GM18858 (cell line): ENCODE results near the gene FEZF1.

Experiments used
- ATAC-seq: cut with Tn5 transposase; IDR thresholded peaks from one replicate; pipeline ENCODE4 v1.9.1; 2021; ENCODE audit not compliant: unreplicated experiment

The FEZF1 gene

DNA sequence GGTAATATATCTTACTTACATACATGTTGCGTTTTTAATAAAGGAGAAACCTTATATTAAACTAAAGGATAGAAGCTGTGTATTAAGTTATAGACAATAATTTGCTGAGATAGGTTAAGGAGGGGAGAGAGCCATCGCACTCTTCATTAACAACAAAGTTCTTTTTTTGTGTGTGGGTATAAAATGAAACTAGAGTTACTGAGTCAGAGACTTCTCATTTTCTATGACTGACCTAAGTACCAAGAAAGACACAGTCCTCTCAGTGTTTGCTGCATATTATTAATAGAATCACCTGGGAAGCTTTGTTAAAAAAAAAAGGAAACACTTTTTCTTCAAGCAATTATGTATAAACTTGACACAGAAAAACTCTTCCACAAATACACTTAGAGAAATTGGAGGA, 31.4 kb downstream of the FEZF1 start:
- peak; percentile 59 for ATAC-seq

DNA sequence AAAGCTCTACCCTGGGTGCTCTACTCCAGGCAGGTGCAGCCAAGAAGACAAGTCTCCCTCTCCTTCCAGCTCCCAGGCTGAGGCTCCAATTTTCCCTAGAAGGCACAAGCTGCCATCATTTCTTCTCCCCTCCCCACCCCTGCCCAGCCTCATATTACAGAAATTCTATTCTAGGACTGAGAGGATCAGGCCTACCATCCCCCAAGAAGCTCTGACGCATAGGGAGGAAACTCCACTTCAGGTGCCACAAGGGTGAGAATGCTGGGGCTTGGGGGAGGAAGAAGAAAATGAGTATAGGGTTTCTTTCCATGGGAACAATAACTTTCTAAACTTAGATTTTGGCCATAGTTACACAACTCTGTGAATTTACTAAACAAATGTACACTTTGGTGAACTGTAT, 35.3 kb downstream of the FEZF1 start:
- ATAC-seq, result no peak

DNA sequence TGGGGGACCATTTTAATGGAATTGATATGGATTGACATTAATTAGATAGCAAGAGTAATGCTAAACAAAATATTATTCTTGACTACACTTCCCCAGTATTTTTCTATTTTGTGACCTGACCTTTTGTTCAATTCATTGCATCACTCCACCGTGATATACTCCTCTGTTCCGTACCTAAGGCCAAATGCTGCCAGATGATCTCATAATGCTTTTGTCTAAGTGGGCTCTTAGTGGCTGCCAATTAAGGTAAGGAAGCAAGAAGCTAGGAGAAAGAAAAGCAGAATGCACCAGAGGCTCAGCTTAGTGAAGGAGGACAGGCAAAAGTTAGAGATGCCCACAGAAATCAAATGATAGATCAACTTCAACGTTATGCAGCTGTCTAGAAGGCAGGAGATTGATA, 36.4 kb downstream of the FEZF1 start:
- ATAC-seq, result no peak

DNA sequence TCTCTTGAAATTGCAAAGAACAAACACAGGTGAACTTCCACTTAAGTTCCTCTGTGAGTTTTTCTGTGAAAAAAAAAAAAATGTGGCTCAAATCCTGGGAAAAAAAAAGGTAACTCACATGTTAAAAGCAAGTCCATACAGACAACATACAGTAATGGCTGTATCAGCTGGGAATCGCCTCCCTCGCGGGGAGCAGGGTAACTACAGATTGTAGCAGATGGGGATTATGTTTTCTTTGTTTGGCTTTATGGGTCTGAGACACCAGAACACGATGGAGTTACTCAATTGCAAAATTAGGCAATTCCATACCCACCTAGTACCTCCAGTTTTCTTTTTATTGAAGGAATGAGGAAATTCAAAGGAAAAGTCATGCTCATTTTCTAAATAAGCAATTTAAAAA, 42.3 kb downstream of the FEZF1 start:
- ATAC-seq, result no peak

DNA sequence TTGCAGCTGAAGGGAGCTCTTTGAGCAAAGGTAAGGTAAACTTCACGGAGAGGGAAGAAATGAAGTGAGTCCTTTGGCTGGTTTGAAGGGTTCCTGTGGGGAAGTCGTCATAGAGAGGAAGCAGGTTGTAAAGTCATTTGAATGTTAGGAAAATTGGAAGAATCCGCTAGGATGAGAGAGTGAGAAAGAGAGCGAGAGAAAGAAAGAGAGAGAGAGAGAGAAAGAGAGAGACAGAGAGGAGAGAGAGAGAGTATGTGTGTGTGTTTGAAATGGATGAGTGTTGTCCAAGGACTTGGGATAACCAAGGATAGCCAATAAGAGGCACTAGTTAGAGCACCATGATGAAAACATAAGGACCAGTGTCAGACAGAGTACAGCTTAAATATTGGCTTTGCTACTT, 43.1 kb downstream of the FEZF1 start:
- ATAC-seq, result no peak

DNA sequence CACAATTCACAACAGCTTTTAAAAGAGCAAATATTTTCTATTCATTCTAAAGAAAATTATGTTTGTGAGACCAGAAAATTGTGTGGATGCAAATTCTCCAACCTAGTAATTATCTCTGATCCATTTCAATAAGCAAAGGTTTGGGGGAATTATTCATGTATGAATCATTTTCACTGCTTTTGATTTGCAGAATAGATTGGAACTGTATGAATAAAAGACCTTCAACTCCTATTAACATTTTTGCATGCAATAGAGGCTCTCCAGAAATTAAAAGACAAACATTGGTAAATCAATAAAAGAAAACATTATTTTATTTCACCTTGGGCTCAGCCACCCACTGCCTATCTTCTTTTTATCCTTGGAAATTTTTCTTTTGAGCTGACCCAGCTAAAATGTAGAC, 43.5 kb downstream of the FEZF1 start:
- no peak for ATAC-seq

DNA sequence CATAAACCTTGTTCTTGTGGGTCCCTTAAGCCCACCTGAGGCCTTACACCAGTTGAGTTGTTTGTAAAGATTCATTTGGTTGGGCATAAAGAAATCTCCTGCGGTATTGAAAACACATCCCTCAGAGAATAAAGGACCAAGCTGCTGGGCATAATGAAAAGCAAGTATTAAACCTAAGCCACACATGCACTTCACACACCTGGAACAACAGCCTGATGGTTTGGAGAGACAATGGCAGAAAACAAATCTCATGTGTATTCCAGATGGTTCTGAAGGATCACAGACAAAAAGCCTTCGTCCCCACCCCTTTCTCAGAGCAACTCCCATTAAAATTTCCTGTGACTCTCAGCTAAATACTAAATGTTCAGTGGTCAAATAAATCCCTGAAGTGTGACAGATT, 44.2 kb downstream of the FEZF1 start:
- ATAC-seq, result no peak

DNA sequence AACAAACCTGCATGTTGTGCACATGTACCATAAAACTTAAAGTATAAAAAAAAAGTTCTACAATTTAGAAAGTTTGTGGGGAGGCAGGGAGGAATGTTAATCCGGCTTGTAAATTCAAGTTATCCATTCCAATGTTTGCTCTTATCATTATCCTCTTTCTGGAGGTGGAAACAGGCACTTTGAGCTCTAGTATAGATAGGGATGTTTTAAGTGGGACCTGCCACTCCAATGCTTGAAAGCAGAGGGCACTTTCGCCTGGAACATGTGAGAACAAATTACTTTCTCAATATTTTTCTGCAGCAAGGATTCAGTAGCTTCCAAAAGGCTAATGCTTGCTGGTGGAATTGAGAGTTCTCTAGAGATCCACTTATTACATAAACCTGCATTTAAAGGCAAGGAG, 45.6 kb downstream of the FEZF1 start:
- no peak for ATAC-seq

DNA sequence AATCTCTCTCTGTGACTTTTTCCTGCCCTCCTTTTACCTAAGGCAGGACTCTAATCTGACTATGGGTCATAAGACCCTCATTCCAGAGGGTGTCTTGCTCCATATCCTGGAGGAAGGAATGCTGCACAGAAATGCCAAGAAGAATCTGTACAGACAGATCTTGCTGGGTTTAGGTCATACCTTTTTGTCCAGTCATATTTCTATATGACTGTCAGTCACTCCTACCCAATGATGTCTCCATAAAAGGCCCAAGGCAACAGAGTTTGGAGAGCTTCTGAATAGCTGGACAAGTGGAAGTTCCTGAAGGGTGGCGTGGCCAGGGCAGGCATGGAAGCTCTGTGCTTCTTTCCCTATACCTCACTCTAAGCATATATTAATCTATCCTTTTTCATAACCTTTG, 47.5 kb downstream of the FEZF1 start:
- ATAC-seq, result no peak

DNA sequence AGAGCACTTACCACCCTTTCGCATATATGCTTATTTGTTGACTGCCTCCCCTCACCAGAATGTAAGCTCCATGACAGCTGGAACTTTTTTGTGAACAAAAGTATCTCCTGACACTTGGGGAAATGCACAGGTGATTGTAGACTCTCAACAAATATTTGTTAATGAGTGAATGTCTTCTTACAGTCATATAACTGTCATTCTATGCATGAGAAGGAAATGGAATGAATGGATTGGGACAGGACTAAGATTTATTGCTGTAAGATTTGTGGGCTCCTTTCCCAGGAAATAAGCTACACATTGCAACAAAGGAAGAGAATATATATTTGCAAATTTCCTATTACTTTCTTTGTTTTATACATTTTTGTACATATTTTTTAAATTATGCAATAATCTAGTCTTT, 48.5 kb downstream of the FEZF1 start:
- no peak for ATAC-seq

DNA sequence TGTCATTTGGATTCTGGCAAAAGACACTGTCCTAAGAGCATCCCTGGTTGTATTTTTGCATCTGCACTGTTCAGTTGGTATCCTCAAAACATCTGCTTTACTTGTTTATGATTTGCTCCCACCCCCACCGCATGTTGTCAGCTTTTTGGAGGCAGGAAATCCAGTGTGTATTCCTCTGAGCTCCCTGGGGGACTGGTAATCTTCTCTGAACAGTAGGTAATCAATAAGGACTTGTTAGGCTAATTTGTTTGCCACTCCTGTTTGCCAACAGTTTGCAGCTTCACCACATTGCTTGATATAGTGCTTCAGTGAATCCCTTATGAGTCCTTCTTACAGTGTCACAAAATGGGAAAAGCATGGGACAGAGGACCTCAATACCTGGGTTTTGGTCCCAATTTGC, 49.1 kb downstream of the FEZF1 start:
- no peak for ATAC-seq
